Measurements from ENCODE around the gene HAP1. TPM values are rescaled to one million over a fixed set of nuclear protein-coding genes. Genes with fewer than 3 reads are reported as not detected.

The HAP1 gene
- polyA plus RNA-seq, 2 of the 4 experiments (the other 2 are of a cell fraction), result 1.6 to 2.2 TPM

DNA sequence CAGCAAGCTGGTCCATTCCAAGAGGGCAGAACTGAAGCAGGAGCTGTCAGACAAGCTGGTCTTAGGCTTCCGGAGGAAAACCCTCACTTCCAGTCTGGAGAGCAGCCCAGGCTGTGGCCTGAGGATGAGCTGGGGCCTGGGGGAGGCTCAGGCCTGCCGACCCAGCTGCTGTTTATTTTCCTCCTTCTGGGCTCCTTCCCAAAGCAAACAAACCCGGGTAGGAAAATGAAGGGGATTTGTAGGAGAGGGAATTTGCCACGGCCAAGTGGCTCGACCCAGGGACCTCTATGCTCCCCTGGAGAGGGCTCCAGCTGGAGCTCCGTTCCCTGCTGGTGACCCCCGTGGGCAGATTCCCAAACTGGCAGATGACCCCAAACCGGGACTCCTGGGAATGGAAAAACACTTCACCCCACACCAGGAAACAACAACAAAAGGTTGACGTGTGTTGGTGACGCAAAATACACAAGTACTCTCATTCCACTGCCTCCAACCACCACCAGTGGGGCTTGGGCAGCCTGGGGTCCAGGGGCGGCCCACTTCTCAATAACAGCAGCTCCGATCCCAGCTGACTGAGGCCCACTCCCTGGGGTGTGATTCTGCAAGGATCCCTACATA lies 43.2 kb upstream of the HAP1 start (continued):
- TF ChIP-seq HOXA7 (CRISPR knock-in tag; IDR thresholded peaks at IDR 0.05) (no peak), CEBPB (IDR thresholded peaks at IDR 0.05) (peak; percentile 9 to 11; a peak in 1 of 4 replicates), SREBF2 (IDR thresholded peaks at IDR 0.05) (no peak), EHF (CRISPR knock-in tag; IDR thresholded peaks at IDR 0.05) (peak; percentile 81), EP300 (IDR thresholded peaks at IDR 0.05) (peak; percentile 86 to 90; a peak in 4 of 5 replicates), RAD21 (conservative IDR thresholded peaks at IDR 0.05 in 1 of 2, IDR thresholded peaks at IDR 0.05 in 1 of 2) (no peak; a peak in 1 of 5 replicates), FOXS1 (CRISPR knock-in tag; IDR thresholded peaks at IDR 0.05) (peak; percentile 79; the same call in 1 of the 2 replicates), RCOR1 (IDR thresholded peaks at IDR 0.05; ENCODE audit: low read depth, low read length) (no peak), CBX2 (IDR thresholded peaks at IDR 0.05; ENCODE audit: borderline replicate concordance, low read depth) (no peak), EHMT2 (IDR thresholded peaks at IDR 0.05; ENCODE audit: low read depth) (no peak), SMC3 (IDR thresholded peaks at IDR 0.05) (no peak; the same call in 2 of the 3 replicates), HOXB5 (CRISPR knock-in tag; IDR thresholded peaks at IDR 0.05) (no peak), KDM5A (IDR thresholded peaks at IDR 0.05) (no peak), KDM1A (IDR thresholded peaks at IDR 0.05; ENCODE audit: low read depth) (no peak), TP53 (CRISPR knock-in tag; IDR thresholded peaks at IDR 0.05) (no peak), HEYL (CRISPR knock-in tag; IDR thresholded peaks at IDR 0.05) (no peak), MAZ (IDR thresholded peaks at IDR 0.05; ENCODE audit: borderline replicate concordance, low read depth, low read length) (0 out of 2 replicates have a peak, but pooled peaks have one; percentile 51), ESRRA (IDR thresholded peaks at IDR 0.05; ENCODE audit: borderline replicate concordance, low read length) (0 out of 2 replicates have a peak, but pooled peaks have one; percentile 41), ZSCAN20 (CRISPR knock-in tag; IDR thresholded peaks at IDR 0.05) (peak; percentile 87), ZFP36 (IDR thresholded peaks at IDR 0.05; ENCODE audit: borderline replicate concordance, partially characterized antibody) (no peak), BHLHE40 (IDR thresholded peaks at IDR 0.05; ENCODE audit: low read depth, low read length) (no peak), GATA3 (IDR thresholded peaks at IDR 0.05; ENCODE audit: borderline replicate concordance) (peak; percentile 81), RARB (CRISPR knock-in tag; IDR thresholded peaks at IDR 0.05) (peak; percentile 44; the same call in 1 of the 2 replicates), POLR2A (IDR thresholded peaks at IDR 0.05; ENCODE audit: low read length) (peak; percentile 25; the same call in 1 of the 2 replicates), RNF2 (IDR thresholded peaks at IDR 0.05; ENCODE audit: borderline replicate concordance, low read depth) (no peak), FOSB (CRISPR knock-in tag; IDR thresholded peaks at IDR 0.05) (no peak; the same call in 1 of the 2 replicates), NPAS2 (CRISPR knock-in tag; IDR thresholded peaks at IDR 0.05; ENCODE audit: borderline replicate concordance) (no peak)
- TF ChIP-seq, protein P1, sequence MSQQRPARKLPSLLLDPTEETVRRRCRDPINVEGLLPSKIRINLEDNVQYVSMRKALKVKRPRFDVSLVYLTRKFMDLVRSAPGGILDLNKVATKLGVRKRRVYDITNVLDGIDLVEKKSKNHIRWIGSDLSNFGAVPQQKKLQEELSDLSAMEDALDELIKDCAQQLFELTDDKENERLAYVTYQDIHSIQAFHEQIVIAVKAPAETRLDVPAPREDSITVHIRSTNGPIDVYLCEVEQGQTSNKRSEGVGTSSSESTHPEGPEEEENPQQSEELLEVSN (IDR thresholded peaks at IDR 0.05; ENCODE audit: borderline replicate concordance, low read depth), result no peak
- TF ChIP-seq, protein P2, sequence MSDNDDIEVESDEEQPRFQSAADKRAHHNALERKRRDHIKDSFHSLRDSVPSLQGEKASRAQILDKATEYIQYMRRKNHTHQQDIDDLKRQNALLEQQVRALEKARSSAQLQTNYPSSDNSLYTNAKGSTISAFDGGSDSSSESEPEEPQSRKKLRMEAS (IDR thresholded peaks at IDR 0.05), result peak; percentile 73
- TF ChIP-seq, protein P3, sequence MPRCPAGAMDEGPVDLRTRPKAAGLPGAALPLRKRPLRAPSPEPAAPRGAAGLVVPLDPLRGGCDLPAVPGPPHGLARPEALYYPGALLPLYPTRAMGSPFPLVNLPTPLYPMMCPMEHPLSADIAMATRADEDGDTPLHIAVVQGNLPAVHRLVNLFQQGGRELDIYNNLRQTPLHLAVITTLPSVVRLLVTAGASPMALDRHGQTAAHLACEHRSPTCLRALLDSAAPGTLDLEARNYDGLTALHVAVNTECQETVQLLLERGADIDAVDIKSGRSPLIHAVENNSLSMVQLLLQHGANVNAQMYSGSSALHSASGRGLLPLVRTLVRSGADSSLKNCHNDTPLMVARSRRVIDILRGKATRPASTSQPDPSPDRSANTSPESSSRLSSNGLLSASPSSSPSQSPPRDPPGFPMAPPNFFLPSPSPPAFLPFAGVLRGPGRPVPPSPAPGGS (IDR thresholded peaks at IDR 0.05), result peak; percentile 84
- TF ChIP-seq, protein P4, sequence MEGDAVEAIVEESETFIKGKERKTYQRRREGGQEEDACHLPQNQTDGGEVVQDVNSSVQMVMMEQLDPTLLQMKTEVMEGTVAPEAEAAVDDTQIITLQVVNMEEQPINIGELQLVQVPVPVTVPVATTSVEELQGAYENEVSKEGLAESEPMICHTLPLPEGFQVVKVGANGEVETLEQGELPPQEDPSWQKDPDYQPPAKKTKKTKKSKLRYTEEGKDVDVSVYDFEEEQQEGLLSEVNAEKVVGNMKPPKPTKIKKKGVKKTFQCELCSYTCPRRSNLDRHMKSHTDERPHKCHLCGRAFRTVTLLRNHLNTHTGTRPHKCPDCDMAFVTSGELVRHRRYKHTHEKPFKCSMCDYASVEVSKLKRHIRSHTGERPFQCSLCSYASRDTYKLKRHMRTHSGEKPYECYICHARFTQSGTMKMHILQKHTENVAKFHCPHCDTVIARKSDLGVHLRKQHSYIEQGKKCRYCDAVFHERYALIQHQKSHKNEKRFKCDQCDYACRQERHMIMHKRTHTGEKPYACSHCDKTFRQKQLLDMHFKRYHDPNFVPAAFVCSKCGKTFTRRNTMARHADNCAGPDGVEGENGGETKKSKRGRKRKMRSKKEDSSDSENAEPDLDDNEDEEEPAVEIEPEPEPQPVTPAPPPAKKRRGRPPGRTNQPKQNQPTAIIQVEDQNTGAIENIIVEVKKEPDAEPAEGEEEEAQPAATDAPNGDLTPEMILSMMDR (IDR thresholded peaks at IDR 0.05), result no peak
- TF ChIP-seq, protein P5, sequence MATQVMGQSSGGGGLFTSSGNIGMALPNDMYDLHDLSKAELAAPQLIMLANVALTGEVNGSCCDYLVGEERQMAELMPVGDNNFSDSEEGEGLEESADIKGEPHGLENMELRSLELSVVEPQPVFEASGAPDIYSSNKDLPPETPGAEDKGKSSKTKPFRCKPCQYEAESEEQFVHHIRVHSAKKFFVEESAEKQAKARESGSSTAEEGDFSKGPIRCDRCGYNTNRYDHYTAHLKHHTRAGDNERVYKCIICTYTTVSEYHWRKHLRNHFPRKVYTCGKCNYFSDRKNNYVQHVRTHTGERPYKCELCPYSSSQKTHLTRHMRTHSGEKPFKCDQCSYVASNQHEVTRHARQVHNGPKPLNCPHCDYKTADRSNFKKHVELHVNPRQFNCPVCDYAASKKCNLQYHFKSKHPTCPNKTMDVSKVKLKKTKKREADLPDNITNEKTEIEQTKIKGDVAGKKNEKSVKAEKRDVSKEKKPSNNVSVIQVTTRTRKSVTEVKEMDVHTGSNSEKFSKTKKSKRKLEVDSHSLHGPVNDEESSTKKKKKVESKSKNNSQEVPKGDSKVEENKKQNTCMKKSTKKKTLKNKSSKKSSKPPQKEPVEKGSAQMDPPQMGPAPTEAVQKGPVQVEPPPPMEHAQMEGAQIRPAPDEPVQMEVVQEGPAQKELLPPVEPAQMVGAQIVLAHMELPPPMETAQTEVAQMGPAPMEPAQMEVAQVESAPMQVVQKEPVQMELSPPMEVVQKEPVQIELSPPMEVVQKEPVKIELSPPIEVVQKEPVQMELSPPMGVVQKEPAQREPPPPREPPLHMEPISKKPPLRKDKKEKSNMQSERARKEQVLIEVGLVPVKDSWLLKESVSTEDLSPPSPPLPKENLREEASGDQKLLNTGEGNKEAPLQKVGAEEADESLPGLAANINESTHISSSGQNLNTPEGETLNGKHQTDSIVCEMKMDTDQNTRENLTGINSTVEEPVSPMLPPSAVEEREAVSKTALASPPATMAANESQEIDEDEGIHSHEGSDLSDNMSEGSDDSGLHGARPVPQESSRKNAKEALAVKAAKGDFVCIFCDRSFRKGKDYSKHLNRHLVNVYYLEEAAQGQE (IDR thresholded peaks at IDR 0.05), result no peak
- TF ChIP-seq, protein P6, sequence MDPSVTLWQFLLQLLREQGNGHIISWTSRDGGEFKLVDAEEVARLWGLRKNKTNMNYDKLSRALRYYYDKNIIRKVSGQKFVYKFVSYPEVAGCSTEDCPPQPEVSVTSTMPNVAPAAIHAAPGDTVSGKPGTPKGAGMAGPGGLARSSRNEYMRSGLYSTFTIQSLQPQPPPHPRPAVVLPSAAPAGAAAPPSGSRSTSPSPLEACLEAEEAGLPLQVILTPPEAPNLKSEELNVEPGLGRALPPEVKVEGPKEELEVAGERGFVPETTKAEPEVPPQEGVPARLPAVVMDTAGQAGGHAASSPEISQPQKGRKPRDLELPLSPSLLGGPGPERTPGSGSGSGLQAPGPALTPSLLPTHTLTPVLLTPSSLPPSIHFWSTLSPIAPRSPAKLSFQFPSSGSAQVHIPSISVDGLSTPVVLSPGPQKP (IDR thresholded peaks at IDR 0.05; ENCODE audit: low read depth, low read length), result no peak
- TF ChIP-seq, protein P7, sequence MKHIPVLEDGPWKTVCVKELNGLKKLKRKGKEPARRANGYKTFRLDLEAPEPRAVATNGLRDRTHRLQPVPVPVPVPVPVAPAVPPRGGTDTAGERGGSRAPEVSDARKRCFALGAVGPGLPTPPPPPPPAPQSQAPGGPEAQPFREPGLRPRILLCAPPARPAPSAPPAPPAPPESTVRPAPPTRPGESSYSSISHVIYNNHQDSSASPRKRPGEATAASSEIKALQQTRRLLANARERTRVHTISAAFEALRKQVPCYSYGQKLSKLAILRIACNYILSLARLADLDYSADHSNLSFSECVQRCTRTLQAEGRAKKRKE (CRISPR knock-in tag; IDR thresholded peaks at IDR 0.05; ENCODE audit: low read depth), result peak; percentile 70; the same call in 1 of the 2 replicates
